GM18519 (cell line): ENCODE data around the gene PCCA.
"Not testable (repeated sequence)": the region's sequence is repeated elsewhere in the genome, so short reads cannot be mapped to it uniquely, and the experiment has no call there.

Source experiments
- ATAC-seq: cut with Tn5 transposase; IDR thresholded peaks from one replicate; pipeline ENCODE4 v1.9.1; 2021; ENCODE audit warnings: mild to moderate bottlenecking, moderate library complexity; ENCODE audit not compliant: unreplicated experiment, low FRiP score

PCCA gene

DNA sequence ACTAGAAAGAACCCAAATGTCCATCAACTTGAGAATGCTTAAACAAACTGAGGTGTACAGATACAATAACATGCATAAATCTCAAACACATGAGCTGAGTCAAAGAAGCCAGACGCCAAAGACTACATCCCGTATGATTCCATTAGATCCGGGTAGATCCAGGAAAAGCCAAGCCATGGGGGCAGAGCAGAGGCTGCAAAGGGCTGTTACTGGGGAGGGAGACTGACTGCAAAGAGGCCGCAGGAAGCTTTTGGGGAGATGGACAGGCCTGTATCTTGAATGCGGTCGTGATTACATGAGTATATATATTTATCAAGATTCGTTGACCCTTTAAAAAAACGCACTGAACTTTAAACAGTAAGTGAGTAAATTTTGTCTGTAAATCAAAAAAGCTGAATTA, 471.0 kb downstream of the PCCA start:
- ATAC-seq, result no peak

DNA sequence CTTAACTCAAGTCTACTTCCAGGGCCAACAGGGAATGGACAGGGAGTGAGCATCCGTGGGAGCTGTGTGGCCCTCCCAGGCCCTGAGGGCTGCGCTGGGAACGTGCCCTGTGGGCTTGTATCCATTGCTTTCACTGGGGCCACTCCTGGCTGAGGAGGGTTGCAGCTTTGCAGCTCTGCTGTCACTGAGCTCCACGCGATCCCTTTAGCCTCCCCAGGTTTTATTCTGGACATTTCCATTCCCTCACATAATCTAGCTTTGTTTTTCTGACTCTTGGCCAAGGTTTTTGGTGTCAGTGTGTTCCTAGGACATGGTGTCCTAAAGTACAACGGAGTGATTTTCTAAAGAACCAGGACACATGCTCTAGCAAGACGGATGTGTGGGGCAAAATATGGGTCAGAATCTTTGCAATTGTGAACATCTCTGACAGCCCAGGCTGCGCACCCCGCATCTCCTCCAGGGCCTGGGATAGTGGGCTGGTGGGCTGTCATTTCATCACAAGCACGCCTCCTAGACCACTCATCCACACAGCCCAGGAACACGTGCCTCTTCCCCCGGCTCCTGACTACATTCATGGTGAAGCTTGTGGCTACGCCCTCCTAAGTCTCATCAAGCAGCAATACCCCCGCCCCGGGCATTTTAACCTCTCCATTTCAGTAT, 471.7 kb downstream of the PCCA start:
- ATAC-seq, result no peak

DNA sequence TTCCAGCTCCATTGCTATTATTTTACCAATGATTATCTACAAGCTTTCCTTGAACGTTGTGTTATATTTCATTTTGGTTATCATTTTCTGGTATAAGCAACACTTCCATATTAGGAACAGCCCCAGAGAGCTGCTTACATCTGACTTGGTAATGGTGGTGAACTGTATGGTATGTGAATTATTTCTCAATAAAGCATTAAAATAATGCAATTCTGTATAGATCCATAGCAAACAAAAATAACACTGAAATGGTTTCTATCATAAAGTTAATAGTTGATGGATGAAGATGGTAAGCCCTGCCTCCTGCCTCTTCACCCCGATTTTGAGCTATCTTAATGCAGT, 472.2 kb downstream of the PCCA start:
- ATAC-seq, result no peak

DNA sequence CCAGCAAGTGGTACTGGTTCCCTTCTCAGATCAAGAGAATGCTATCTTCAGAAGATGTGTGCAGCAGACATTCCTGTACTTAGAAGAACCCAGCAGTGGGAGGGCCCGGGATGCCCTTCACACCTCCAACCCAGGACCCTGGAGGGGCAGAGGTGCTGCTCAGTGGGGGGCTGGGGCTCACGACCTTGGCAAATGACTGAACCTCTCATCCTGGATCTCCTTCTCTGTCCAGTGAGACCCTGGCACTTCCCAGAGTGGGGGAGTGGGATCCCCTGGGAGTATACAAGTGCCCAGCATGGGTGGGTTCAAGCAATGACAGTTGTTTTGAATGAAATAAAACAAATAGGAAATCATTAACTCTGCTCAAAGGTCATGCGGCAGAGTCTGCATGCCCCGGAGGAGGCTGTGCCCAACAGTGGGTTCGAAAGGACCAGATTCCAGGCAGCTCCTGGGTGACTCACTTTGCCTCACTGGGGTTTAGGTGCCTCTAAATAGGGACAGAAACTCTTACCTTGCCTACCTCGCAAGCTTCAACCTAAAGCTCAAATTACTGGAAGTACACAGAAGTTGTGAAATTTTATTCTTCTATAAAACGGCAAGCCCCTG, 472.8 kb downstream of the PCCA start:
- ATAC-seq, result no peak

DNA sequence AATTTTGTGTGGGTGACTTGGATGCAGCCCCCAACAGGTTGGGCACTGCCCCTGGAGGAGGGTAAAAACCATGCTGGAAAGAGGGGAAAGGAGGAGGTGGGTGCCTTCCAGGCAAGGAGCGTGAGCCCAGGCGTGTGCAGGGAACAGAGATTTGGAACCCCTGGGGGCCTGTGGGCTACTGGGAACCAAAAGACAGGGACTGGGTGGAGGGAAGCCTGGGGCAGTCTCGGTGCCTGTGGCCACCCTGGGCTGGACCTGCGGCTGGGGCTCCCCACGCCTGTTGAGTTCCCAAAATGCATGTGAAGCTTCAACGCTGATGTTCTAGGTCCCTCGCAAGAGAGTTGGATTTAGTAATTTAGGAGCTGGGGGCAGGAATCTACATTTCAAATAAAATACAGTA, 474.9 kb downstream of the PCCA start:
- no peak for ATAC-seq

- no peak for ATAC-seq
These were observed 475.7 kb downstream of the PCCA start for GRCh38 chr13:100564444-100565223.

- no peak for ATAC-seq
These were observed 476.4 kb downstream of the PCCA start for GRCh38 chr13:100565286-100565685.

- no peak for ATAC-seq
These were observed 477.6 kb downstream of the PCCA start for GRCh38 chr13:100566543-100566942.

DNA sequence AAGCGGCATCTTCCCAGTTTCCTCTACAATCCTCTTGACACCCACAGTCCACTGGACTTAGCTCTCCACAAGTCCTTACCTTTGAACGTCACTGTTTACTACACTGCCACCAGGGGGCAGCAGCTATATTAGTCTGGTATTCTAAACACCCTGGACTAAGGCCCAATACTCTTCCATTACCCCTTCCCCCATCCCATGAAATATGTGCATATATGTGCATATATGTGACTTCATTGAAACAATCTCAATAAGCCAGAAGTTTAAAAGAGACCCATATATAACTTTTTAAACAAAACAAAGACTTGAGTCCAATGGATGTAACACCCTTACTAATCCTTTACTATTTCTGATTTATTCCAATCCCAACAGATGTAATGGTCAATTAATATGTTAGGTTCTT, 484.2 kb downstream of the PCCA start:
- ATAC-seq, result peak; percentile 93

- ATAC-seq, result not testable (repeated sequence)
These were observed 488.3 kb downstream of the PCCA start for GRCh38 chr13:100577239-100577638.
